Tibial nerve (tissue), 4 donors: ENCODE data around the gene VWA8. TPM values are rescaled to one million over a fixed set of nuclear protein-coding genes. Genes with fewer than 3 reads are reported as not detected.
"Not testable (repeated sequence)": the region's sequence is repeated elsewhere in the genome, so short reads cannot be mapped to it uniquely, and the experiment has no call there.

Source experiments
- DNase-seq, 2 donors: peaks; one replicate each; pipeline ENCODE4 v3.0.0-alpha.2; 2019; ENCODE audit warnings: low spot score in 2 of 2
- H3K27ac ChIP-seq, 4 donors: fragments of 200-600 bp; sonication (generic) in 3 of 4; one replicate each; pipeline ENCODE4 v1.5.1; 2017 to 2019; ENCODE audit warnings: mild to moderate bottlenecking in 1 of 4
- H3K27me3 ChIP-seq, 2 donors: fragments of 200-600 bp; sonication (generic) in 1 of 2; one replicate each; pipeline versions ENCODE4 v1.5.1 to v1.6.0; 2017 to 2019
- H3K36me3 ChIP-seq, 3 donors: fragments of 200-600 bp; sonication (generic); one replicate each; pipeline ENCODE4 v1.5.1; 2018 to 2019
- H3K4me1 ChIP-seq, 4 donors: fragments of 200-600 bp; sonication (generic) in 3 of 4; one replicate each; pipeline ENCODE4 v1.5.1; 2017 to 2019
- H3K4me3 ChIP-seq, 4 donors: fragments of 200-600 bp; sonication (generic) in 3 of 4; one replicate each; pipeline ENCODE4 v1.5.1; 2017 to 2019; ENCODE audit warnings: mild to moderate bottlenecking in 1 of 4, moderate library complexity in 1 of 4
- H3K9me3 ChIP-seq, 4 donors: fragments of 200-600 bp; sonication (generic) in 3 of 4; one replicate each; pipeline ENCODE4 v1.5.1; 2017 to 2019
- CTCF ChIP-seq, 5 experiments: fragments of 200-600 bp in 3 of 5; fragments of 450-650 bp in 2 of 5; sonication (generic) in 3 of 5; IDR thresholded peaks; one replicate each; pipeline ENCODE4 v1.5.1; 2016 to 2019; ENCODE audit warnings: antibody characterized with exemption in 5 of 5, mild to moderate bottlenecking in 3 of 5, moderate library complexity in 2 of 5
- EP300 ChIP-seq, 2 donors: sonication (generic); formaldehyde crosslinking; IDR thresholded peaks; one replicate each; pipeline ENCODE4 v1.6.1; 2017; ENCODE audit warnings: antibody characterized with exemption in 2 of 2, mild to moderate bottlenecking in 1 of 2
- POLR2A ChIP-seq, 2 donors: fragments of 450-650 bp; IDR thresholded peaks; one replicate each; pipeline ENCODE4 v1.6.1; 2017; ENCODE audit warnings: antibody characterized with exemption in 2 of 2, mild to moderate bottlenecking in 2 of 2, moderate library complexity in 2 of 2
- WGBS, 2 donors: methylation state at CpG; one replicate each; pipeline ENCODE4 v1.1.5; 2018; 5-methylcytosine and 5-hydroxymethylcytosine counted together
- total RNA-seq, 4 donors: library from RNA; depleted of rRNA; stranded (reverse); fragments of >200 nt; gene quantifications; one replicate each; pipeline ENCODE4 v1.1.0, GENCODE V29; 2016

VWA8 gene
- total RNA-seq, 4 donors from 2014 or later: 20.8 to 36.9 (median 22.4) TPM

DNA sequence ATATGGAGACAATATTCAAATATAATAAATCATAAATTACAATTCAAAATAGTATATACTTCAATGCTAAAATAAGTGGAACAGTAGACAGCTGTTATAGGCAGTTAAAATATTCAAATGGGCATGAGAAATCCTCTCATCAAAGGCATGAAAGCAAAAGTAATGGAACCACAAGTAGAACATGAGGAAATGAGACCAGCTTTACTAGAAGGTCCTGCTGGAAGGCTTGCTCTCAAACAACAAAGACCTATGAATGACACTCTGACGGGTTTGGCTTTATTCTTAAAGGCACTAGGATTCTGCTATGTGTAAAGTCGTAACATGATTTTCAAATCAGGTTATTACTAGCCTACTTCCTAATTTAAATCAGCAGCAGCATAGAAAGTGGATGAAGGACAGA lies 148.1 kb downstream of the VWA8 start:
- H3K4me1 ChIP-seq: peaks cover 0 to 13% (median 0%) of the 10 kb centered on the region in 4 donors
- TF ChIP-seq EP300 (IDR thresholded peaks at IDR 0.05) (no peak), CTCF (IDR thresholded peaks at IDR 0.05) (no peak), POLR2A (IDR thresholded peaks at IDR 0.05) (no peak)
- peaks cover 0 to 8% (median 0%) of the 10 kb centered on the region in 4 donors for H3K9me3 ChIP-seq
- no peak for DNase-seq
- no peaks in the 10 kb centered on the region for H3K27me3 ChIP-seq
- no peak overlapping the region for H3K4me3 ChIP-seq
- 79 to 91% methylated on average over 2 of the region's 2 CpGs for WGBS, 2 donors
- no peak overlapping the region for H3K27ac ChIP-seq
- peaks cover 0 to 44% (median 0%) of the 10 kb centered on the region in 3 donors for H3K36me3 ChIP-seq

GRCh38 chr13:41812237-41812636 lies 148.7 kb downstream of the VWA8 start:
- H3K9me3 ChIP-seq: peaks cover 0 to 8% (median 0%) of the 10 kb centered on the region in 4 donors
- no peak overlapping the region for H3K4me3 ChIP-seq
- WGBS, 2 donors: 74 to 87% methylated on average over 1 of the region's 1 CpG
- DNase-seq: no peak
- peaks cover 0 to 13% (median 0%) of the 10 kb centered on the region in 4 donors for H3K4me1 ChIP-seq
- no peak for TF ChIP-seq EP300 (IDR thresholded peaks at IDR 0.05)
- TF ChIP-seq CTCF (IDR thresholded peaks at IDR 0.05): no peak
- TF ChIP-seq POLR2A (IDR thresholded peaks at IDR 0.05): no peak
- H3K27ac ChIP-seq: no peak overlapping the region
- H3K27me3 ChIP-seq: no peaks in the 10 kb centered on the region
- H3K36me3 ChIP-seq: peaks cover 0 to 45% (median 0%) of the 10 kb centered on the region in 3 donors

DNA sequence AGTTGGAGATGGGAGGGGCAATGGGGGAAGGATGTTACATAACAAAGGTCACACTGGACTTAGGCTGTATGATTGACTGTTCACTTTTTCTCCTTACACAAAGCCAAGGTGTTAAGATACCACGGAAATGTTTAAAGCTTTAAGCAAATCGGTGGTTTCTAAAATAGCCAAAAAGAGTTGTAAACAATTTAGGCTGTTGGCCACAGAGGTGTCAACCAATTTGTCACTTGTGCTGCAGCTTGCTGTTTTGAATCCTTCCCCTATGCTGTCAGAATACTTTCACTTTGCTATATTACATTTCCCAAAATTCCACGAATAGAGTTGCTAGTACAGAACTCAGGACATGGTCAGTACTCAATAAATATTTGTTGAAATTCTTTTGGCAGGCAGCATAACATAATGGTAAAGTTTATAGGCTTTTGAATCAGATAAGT lies 149.3 kb downstream of the VWA8 start:
- no peak overlapping the region for H3K27ac ChIP-seq
- H3K36me3 ChIP-seq: peaks cover 0 to 52% (median 0%) of the 10 kb centered on the region in 3 donors
- H3K4me1 ChIP-seq: peaks cover 0 to 13% (median 0%) of the 10 kb centered on the region in 4 donors
- WGBS, 2 donors: 50 to 51% methylated on average over 3 of the region's 3 CpGs
- DNase-seq: no peak
- peaks cover 0 to 8% (median 0%) of the 10 kb centered on the region in 4 donors for H3K9me3 ChIP-seq
- no peaks in the 10 kb centered on the region for H3K27me3 ChIP-seq
- H3K4me3 ChIP-seq: no peak overlapping the region
- TF ChIP-seq CTCF (IDR thresholded peaks at IDR 0.05) (no peak), POLR2A (IDR thresholded peaks at IDR 0.05) (no peak), EP300 (IDR thresholded peaks at IDR 0.05) (no peak)

DNA sequence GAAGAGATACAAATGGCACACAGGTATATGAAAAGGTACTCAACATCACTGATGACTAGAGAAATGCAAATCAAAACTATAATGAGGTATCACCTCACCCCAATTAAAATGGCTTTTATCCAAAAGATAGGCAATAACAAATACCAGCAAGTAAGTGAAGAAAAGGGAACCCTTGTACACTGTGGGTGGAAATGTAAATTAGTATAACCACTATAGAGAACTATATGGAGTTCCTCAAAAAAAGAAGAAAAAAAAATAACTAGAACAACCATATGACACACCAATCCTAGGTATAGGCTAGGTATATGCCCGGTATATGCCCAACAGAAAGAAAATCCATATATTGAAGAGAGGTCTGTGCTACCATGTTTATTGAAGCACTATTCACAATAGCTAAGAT lies 150.9 kb downstream of the VWA8 start:
- Histone ChIP-seq H3K9me3 (peaks cover 0 to under 1% (median 0%) of the 10 kb centered on the region in 4 donors), H3K36me3 (peaks cover 0 to 55% (median 0%) of the 10 kb centered on the region in 3 donors), H3K27ac (no peak overlapping the region), H3K4me3 (no peak overlapping the region), H3K4me1 (peaks cover 0 to 13% (median 0%) of the 10 kb centered on the region in 4 donors), H3K27me3 (no peaks in the 10 kb centered on the region)
- TF ChIP-seq POLR2A (IDR thresholded peaks at IDR 0.05) (no peak), EP300 (IDR thresholded peaks at IDR 0.05) (no peak), CTCF (IDR thresholded peaks at IDR 0.05) (no peak)
- DNase-seq: no peak
- 89 to 98% methylated on average over 1 of the region's 1 CpG for WGBS, 2 donors

DNA sequence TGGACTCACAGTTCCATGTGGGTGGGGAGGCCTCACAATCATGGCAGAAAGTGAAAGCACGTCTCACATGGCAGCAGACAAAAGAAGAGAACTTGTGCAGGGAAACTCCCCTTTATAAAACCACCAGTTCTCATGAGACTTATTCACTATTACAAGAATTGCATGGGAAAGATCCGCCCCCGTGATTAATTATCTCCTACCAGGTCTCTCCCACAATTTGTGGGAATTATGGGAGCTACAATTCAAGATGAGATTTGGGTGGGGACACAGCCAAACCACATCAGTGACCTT lies 157.5 kb downstream of the VWA8 start:
- peaks cover 0 to 45% (median 0%) of the 10 kb centered on the region in 3 donors for H3K36me3 ChIP-seq
- 86 to 90% methylated on average over 3 of the region's 3 CpGs for WGBS, 2 donors
- H3K27me3 ChIP-seq, H3K4me1 ChIP-seq, H3K9me3 ChIP-seq, H3K27ac ChIP-seq, H3K4me3 ChIP-seq, DNase-seq: not testable (repeated sequence)
